ENCODE results near the gene BCL3. TPM values are rescaled to one million over a fixed set of nuclear protein-coding genes. Genes with fewer than 3 reads are reported as not detected.

Gene BCL3
- total RNA-seq, 2 donors from 2014 or later, result 37.6 to 40.4 TPM

DNA sequence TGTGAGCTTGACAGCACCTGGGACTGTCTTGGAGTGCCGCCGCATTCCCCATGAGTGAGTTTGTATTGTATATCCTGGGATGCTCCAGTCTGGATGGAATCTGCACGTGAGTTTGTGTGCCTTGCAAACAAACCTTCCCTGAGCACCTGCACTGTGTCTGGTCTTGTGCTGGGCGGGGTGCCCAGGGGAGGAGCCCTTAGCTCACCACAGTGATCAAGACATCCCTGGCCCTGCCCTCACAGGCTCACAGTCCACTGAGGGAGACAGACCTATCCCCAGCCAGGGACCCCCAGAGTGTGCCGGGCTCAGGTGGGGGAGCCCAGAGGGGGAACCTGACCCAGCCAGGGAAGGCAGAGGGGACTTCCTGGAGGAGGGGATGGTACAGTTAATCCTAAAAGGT is 58.7 kb downstream of the BCL3 start:
- intact Hi-C loops (cut with DNase I), result loop anchor here in 1 of 2 donors (5.0 kb wide), 1 partner anchor 35 kb away; no protein-coding TSS in a partner anchor

DNA sequence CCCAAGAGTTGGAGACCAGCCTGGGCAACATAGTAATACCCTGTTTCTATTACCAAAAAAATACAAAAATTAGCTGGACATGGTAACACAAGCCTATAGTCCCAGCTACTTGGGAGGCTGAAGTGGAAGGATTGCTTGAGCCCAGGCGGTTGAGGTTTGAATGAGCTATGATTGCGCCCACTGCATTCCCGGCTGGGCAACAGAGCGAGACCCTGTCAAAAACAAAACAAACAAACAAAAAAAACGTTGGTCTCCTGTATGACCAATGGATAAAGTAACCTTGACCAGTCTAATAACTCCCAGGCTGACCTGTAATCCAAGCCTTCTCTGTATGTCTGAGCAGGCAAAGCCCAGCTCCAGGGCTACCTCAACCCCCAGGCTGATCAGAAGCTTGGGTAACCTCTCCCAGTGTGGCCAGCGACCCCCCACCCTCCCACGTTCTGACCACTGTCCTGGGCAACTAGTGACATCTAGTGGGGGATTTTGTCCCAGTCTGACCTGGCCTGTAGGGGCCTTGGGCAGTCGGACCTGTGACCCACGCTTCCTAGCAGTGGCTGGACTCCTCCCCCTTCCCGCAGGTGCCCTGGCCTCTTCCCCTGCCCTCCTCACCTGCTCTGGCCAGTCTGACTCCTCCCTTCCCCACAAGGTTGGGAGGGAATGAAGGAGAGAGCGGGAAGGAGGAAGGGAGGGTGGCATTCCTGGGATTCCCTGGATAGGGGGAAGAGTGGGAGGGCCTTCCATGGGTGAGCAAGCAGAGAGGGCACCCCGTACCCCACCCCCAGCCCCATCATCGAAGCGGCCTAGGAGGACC is 59.3 kb downstream of the BCL3 start:
- DNase-seq (ENCODE audit: low spot score), result no peak
- intact Hi-C loops (cut with DNase I), result loop anchor here in 1 of 2 donors (5.0 kb wide), 1 partner anchor 34 kb away; no protein-coding TSS in a partner anchor

More for the DNA sequence above, 58.7 kb downstream of the BCL3 start:
- DNase-seq (ENCODE audit: low spot score), result no peak

DNA sequence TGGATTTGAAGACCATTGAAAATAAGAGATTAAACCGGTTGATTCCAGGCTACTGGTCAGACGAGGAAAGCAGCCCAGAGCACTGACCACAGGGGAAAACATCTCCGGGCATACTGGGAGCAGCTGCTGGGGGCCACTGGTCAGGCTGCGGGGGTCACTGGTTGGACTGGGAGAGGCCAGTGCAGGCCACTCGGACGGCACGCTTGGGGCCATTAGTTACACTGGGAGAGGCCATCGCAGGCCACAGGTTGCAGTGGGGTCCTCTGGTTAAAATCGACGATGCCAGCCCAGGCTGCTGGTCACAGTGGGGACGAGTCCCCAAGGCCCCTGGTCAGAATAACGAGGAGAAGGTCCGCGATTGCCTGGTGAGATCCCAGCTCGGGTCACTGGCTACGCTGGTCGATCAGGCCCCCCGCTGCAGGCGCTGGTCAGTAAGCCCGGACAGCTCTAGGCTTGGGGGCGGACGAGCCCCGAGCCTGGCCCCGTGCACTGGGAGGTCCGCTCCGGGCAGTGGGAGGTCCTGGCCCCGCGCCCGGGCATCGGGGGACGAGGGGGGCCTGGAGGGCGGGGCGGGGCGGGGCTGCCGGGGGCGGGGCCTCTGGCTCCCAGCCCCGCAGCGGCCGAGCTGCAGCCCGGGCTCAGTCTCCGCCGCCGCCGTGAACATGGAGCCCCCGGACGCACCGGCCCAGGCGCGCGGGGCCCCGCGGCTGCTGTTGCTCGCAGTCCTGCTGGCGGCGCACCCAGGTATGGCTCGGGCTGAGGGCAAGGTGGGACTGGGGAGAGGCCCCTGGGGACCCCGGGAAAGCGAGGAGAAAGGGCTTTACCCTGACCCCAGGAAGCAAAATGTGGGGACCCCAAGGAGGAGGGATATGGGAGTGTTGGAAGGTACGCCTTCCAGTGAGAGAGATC is 60.2 kb downstream of the BCL3 start, which contains the start of gene BCAM:
Gene BCAM, plus strand, starts transcription at position 641 of the 909 bp plus-strand sequence. Its CDS starts 22 bp downstream, at position 663.
- intact Hi-C loops (cut with DNase I), result loop anchor here in 1 of 2 donors (5.0 kb wide), 1 partner anchor 34 kb away; no protein-coding TSS in a partner anchor
- peak; percentile 87 for DNase-seq (ENCODE audit: low spot score)

Small RNA genes within 50 kb of the gene (microRNA-seq; reads per million reads assigned to microRNA genes)
- gene MIR8085 (ENCODE audit: borderline microRNAs expressed in 2 of 2), result 0 reads per million in 2 donors

Other genes starting within 250 kb of the BCL3 start
- 1 to 10 TPM; 5.7 to 6.8 TPM for gene ZNF180, start 248.2 kb upstream of the BCL3 start, total RNA-seq
- gene CEACAM20, start 219.0 kb upstream of the BCL3 start, total RNA-seq, result not detected
- not detected for gene IGSF23, start 135.1 kb upstream of the BCL3 start, total RNA-seq
- gene PVR, start 104.8 kb upstream of the BCL3 start, total RNA-seq, result 10 to 100 TPM; 22.4 to 35.6 TPM
- gene CEACAM19, start 77.2 kb upstream of the BCL3 start, total RNA-seq, result 1 to 10 TPM; 4.1 to 7.8 TPM
- not detected for gene CEACAM16, start 49.6 kb upstream of the BCL3 start, total RNA-seq
- not detected for gene CBLC, start 29.2 kb downstream of the BCL3 start, total RNA-seq
- gene BCAM, start 60.4 kb downstream of the BCL3 start, total RNA-seq, result 10 to 100 TPM; 49.6 to 53.8 TPM
- gene NECTIN2, start 97.6 kb downstream of the BCL3 start, total RNA-seq, result 10 to 100 TPM; 48.9 to 59.8 TPM
- gene TOMM40, start 142.5 kb downstream of the BCL3 start, total RNA-seq, result 10 to 100 TPM; 27.8 to 29.9 TPM
- 10 to 100 TPM; 16.8 to 57.8 TPM for gene APOE, start 157.1 kb downstream of the BCL3 start, total RNA-seq
- 1 to 10 TPM; 3.0 to 4.3 TPM for gene APOC1, start 165.9 kb downstream of the BCL3 start, total RNA-seq
- not detected for gene APOC4, start 193.5 kb downstream of the BCL3 start, total RNA-seq
- not detected for gene APOC2, start 197.3 kb downstream of the BCL3 start, total RNA-seq
- gene CLPTM1, start 206.7 kb downstream of the BCL3 start, total RNA-seq, result 10 to 100 TPM; 69.9 to 78.5 TPM